Activated B cell treated with CpG ODN at 0.5 μM for 24 hours (primary cell): ENCODE results near the gene ZNF398. TPM values are rescaled to one million over a fixed set of nuclear protein-coding genes. Genes with fewer than 3 reads are reported as not detected.

Experiments
- ATAC-seq: fragments of 200-7000 bp; cut with Tn5 transposase; one replicate; pipeline ENCODE4 v1.10.0; 2021; ENCODE audit warnings: low read depth, mild to moderate bottlenecking, moderate library complexity
- CTCF ChIA-PET: fragments of 350-600 bp; sonication (Branson Sonifier 250); formaldehyde crosslinking; loops from one replicate; lab custom pipeline; 2021; ENCODE audit warnings: antibody characterized with exemption; lab: Charles Lee
- POLR2A ChIA-PET: fragments of 350-600 bp; sonication (Branson Sonifier 250); formaldehyde crosslinking; loops from one replicate; lab custom pipeline; 2021; ENCODE audit warnings: antibody characterized with exemption; lab: Charles Lee
- DNase-seq: peaks from one replicate; pipeline ENCODE4 v3.0.0; 2022
- H3K27ac Mint-ChIP-seq: one replicate; pipeline ENCODE4 v1.8.0; 2020; ENCODE audit warnings: mixed read lengths
- H3K27me3 Mint-ChIP-seq: one replicate; pipeline ENCODE4 v1.8.0; 2021; ENCODE audit warnings: mixed read lengths
- H3K36me3 Mint-ChIP-seq: one replicate; pipeline ENCODE4 v1.8.0; 2021; ENCODE audit warnings: low read depth, mixed read lengths
- H3K4me1 Mint-ChIP-seq: one replicate; pipeline ENCODE4 v1.8.0; 2021; ENCODE audit warnings: mixed read lengths
- H3K4me3 Mint-ChIP-seq: one replicate; pipeline ENCODE4 v1.8.0; 2020; ENCODE audit warnings: mild to moderate bottlenecking, mixed read lengths
- H3K9me3 Mint-ChIP-seq: one replicate; pipeline ENCODE4 v1.8.0; 2020; ENCODE audit warnings: mixed read lengths
- intact Hi-C: fragments of 100-400 bp; cut with micrococcal nuclease; formaldehyde crosslinking; loops from one replicate; pipeline ENCODE4 v1.15.1; 2024
- total RNA-seq: library from RNA; stranded (reverse); gene quantifications from 2 replicates; pipeline ENCODE4 v1.2.3, GENCODE V29; 2022
- TF ChIP-seq, protein P1 (sequence below): fragments of 200-600 bp; IDR thresholded peaks from one replicate; pipeline ENCODE4 v1.8.0; 2022; ENCODE audit warnings: antibody characterized with exemption, mild to moderate bottlenecking

The ZNF398 gene
- total RNA-seq, 1 donor from 2014 or later = 17.3 TPM

DNA sequence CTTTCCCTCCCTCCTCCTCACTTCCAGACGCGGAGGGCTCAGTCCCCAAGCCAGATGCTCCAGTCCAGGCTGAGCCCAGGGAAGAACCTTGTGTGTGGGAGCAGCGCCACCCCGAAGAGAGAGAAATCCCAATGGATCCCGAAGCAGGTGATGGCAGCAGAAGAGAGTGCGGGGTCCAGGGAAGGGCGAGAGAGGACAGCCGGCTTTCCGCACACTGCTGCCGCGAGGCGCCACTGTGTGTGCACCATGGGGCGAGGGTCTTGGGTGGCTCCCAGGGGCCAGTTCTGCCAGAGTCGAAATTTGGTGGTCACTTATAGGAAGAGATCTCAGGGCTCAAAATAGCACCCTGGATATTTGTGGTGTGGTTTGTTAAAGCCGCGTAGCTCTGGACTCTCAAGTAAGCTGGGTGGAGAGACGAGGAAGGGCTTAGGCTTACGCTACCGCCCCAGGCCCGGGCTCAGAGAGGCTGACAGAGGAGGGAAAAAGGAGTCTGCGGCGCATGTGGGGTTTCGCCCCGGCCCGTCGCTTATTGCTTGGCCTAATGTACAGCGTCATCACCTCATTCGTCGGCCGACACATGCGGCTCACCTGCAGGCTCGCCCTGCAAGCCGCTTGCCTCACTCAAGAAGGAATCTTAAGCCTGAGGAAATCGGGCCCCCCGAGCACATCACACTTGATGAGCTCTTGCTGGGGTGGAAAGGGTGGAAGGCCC is 60.2 kb downstream of the ZNF398 start:
- Mint-ChIP-seq H3K27me3 (no peaks in the 10 kb centered on the region), H3K36me3 (peaks cover 83% of the 10 kb centered on the region), H3K4me1 (no peaks in the 10 kb centered on the region), H3K9me3 (no peaks in the 10 kb centered on the region), H3K27ac (no peak overlapping the region), H3K4me3 (no peak overlapping the region)
- CTCF ChIA-PET = no interaction called here
- POLR2A ChIA-PET = no interaction called here
- TF ChIP-seq, protein P1, sequence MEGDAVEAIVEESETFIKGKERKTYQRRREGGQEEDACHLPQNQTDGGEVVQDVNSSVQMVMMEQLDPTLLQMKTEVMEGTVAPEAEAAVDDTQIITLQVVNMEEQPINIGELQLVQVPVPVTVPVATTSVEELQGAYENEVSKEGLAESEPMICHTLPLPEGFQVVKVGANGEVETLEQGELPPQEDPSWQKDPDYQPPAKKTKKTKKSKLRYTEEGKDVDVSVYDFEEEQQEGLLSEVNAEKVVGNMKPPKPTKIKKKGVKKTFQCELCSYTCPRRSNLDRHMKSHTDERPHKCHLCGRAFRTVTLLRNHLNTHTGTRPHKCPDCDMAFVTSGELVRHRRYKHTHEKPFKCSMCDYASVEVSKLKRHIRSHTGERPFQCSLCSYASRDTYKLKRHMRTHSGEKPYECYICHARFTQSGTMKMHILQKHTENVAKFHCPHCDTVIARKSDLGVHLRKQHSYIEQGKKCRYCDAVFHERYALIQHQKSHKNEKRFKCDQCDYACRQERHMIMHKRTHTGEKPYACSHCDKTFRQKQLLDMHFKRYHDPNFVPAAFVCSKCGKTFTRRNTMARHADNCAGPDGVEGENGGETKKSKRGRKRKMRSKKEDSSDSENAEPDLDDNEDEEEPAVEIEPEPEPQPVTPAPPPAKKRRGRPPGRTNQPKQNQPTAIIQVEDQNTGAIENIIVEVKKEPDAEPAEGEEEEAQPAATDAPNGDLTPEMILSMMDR = no peak
- intact Hi-C loops = loop anchor here (2.0 kb wide), 1 partner anchor 289 kb away; the partner anchor contains the start of gene ZNF746
- DNase-seq = no peak
- no peak for ATAC-seq

DNA sequence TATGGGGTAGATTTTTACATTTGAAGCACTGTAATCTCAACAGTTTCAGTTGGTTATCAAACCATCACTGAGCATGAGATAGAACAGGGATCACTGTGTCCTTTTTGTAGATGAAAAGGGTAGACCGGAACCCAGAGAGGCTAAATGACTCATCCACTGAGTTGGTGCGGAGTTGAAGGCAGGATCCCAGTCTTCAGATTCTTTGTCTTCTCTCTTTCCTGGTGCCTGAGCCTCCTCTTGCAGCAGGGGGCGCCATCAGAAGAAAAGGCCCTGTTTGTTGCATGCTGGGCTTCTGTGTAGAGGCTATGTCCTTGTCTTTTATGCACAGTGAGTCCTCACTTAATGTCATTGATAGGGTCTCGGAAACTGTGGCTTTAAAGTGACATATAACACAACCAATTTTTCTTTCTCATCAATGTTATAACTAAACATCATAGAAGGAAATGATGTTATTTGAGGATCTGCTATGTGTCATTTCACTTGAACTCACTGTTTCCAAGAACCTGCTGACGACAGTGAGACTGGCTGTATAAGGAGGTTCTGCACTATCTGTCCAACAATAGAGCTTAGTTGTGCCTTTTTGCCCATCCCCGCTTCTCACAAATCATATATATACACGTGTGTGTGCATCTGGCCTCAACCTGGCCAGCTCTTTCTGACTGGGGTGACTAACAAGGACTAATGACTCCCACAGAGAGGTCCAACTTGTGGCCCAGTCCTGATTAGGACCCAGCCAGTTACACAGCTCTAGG is 62.4 kb downstream of the ZNF398 start:
- Mint-ChIP-seq H3K4me1 (no peaks in the 10 kb centered on the region), H3K27ac (no peak overlapping the region), H3K4me3 (no peak overlapping the region), H3K36me3 (peaks cover 85% of the 10 kb centered on the region), H3K9me3 (no peaks in the 10 kb centered on the region), H3K27me3 (no peaks in the 10 kb centered on the region)
- intact Hi-C loops = loop anchor here (2.0 kb wide), 1 partner anchor 287 kb away; the partner anchor contains the start of gene ZNF746
- ChIA-PET CTCF (interaction anchor here (0.8 to 1.4 kb wide), 2 partner anchors 13 to 75 kb away, joined by 3 read pairs; no protein-coding TSS in a partner anchor), POLR2A (no interaction called here)
- TF ChIP-seq, protein P1 = no peak
- peak; percentile 42 for ATAC-seq
- no peak for DNase-seq

- TF ChIP-seq, protein P1 = no peak
- Mint-ChIP-seq H3K36me3 (peaks cover 89% of the 10 kb centered on the region), H3K9me3 (no peaks in the 10 kb centered on the region), H3K4me3 (no peak overlapping the region), H3K4me1 (no peaks in the 10 kb centered on the region), H3K27me3 (no peaks in the 10 kb centered on the region), H3K27ac (no peak overlapping the region)
- ATAC-seq (no peak), DNase-seq (no peak)
- CTCF ChIA-PET = interaction anchor here (0.8 to 1.4 kb wide), 2 partner anchors 14 to 74 kb away, joined by 3 read pairs; no protein-coding TSS in a partner anchor
- POLR2A ChIA-PET = no interaction called here
- intact Hi-C loops = no loop called here
These were observed 63.3 kb downstream of the ZNF398 start for GRCh38 chr7:149210551-149210950.

DNA sequence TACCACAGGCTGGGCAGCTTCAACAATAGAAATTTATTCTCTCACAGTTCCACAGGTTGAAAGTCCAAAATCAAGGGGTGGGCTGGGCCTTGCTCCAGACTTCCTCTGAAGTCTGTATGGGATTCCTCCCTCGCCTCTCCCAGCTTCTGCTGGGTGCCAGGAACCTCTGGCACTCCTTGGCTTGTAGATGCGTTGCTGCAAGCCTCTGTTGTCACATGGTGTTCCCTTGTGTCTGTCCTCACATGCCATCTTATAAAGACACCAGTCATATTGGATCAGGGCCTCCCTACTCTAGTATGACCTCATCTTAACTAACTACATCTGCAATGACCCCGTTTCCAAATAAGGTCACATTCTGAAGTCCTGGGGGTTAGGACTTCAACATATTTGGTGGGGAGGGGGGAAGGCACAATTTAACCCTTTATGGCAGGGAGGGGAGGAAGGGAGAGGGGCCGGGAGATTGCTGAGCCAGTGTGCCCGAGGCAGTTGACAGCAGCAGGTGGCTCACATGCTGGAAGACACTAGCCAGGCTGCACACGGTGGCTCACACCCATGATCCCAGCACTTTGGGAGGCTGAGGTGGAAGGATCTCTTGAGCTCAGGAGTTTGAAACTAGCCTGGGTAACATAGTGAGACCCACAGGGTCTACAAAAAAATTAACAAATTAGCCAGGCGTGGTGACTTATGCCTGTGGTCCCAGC is 66.9 kb downstream of the ZNF398 start:
- ATAC-seq = no peak
- CTCF ChIA-PET = no interaction called here

More for the DNA sequence above, 66.9 kb downstream of the ZNF398 start:
- no peak for DNase-seq
- TF ChIP-seq, protein P1 = no peak
- Mint-ChIP-seq H3K27ac (no peak overlapping the region), H3K9me3 (no peaks in the 10 kb centered on the region), H3K36me3 (peaks cover 92% of the 10 kb centered on the region), H3K4me1 (no peaks in the 10 kb centered on the region), H3K4me3 (no peak overlapping the region), H3K27me3 (no peaks in the 10 kb centered on the region)
- POLR2A ChIA-PET = interaction anchor here (0.6 kb wide), 1 partner anchor 244 kb away, joined by 3 read pairs; no protein-coding TSS in a partner anchor
- intact Hi-C loops = no loop called here
